Caco-2 (cell line): ENCODE measurements around the gene SLK. TPM values are rescaled to one million over a fixed set of nuclear protein-coding genes. Genes with fewer than 3 reads are reported as not detected.

Experiments used
- BruUV-seq: library from RNA; stranded (reverse); fragments of 400-500 nt; replicated peaks from 2 replicates; lab custom pipeline; 2021; lab: Mats Ljungman, UMichigan
- CTCF ChIA-PET: fragments of 300-600 bp; sonication (Branson Sonifier 250); formaldehyde crosslinking; loops from one replicate; lab custom pipeline; 2022; ENCODE audit warnings: antibody characterized with exemption; lab: Charles Lee
- POLR2A ChIA-PET: fragments of 300-600 bp; sonication (Branson Sonifier 250); formaldehyde crosslinking; loops from one replicate; lab custom pipeline; 2022; ENCODE audit warnings: antibody characterized with exemption; lab: Charles Lee
- DNase-seq, 2 experiments: peaks; one replicate each; pipeline versions ENCODE4 v3.0.0 to v3.0.0-alpha.2; 2020 to 2022
- H3K27me3 ChIP-seq: replicated peaks from 2 replicates; pipeline ENCODE4 v1.6.0; 2011; ENCODE audit warnings: low read length; ENCODE audit not compliant: control insufficient read depth, insufficient read depth
- H3K36me3 ChIP-seq: 2 replicates; pipeline ENCODE4 v1.5.1; 2011; ENCODE audit warnings: low read length; ENCODE audit not compliant: control insufficient read depth, insufficient read depth
- H3K4me1 ChIP-seq: fragments of 250-450 bp; sonication (Bioruptor Pico); 2 replicates; pipeline ENCODE4 v1.5.1; 2020; ENCODE audit warnings: mild to moderate bottlenecking
- H3K4me3 ChIP-seq: 2 replicates; pipeline ENCODE4 v1.5.1; 2011; ENCODE audit warnings: low read depth, mild to moderate bottlenecking, control low read depth, low read length
- H3K9me3 ChIP-seq: fragments of 250-450 bp; sonication (Bioruptor Pico); 2 replicates; pipeline ENCODE4 v1.5.1; 2020; ENCODE audit warnings: mild to moderate bottlenecking, moderate library complexity
- H3K27ac Mint-ChIP-seq: one replicate; pipeline ENCODE4 v1.8.0; 2022; ENCODE audit warnings: mixed read lengths; ENCODE audit not compliant: unreplicated experiment
- H3K27me3 Mint-ChIP-seq: one replicate; pipeline ENCODE4 v1.8.0; 2022; ENCODE audit warnings: mixed read lengths; ENCODE audit not compliant: insufficient read depth, unreplicated experiment
- H3K36me3 Mint-ChIP-seq: one replicate; pipeline ENCODE4 v1.8.0; 2022; ENCODE audit warnings: mild to moderate bottlenecking, mixed read lengths; ENCODE audit not compliant: insufficient read depth, unreplicated experiment
- H3K4me1 Mint-ChIP-seq: one replicate; pipeline ENCODE4 v1.8.0; 2022; ENCODE audit warnings: low read depth, mixed read lengths; ENCODE audit not compliant: unreplicated experiment
- H3K4me3 Mint-ChIP-seq: one replicate; pipeline ENCODE4 v1.8.0; 2022; ENCODE audit warnings: mild to moderate bottlenecking, moderate library complexity, mixed read lengths; ENCODE audit not compliant: unreplicated experiment
- H3K9me3 Mint-ChIP-seq: one replicate; pipeline ENCODE4 v1.8.0; 2022; ENCODE audit warnings: mixed read lengths; ENCODE audit not compliant: unreplicated experiment
- intact Hi-C: fragments of 100-400 bp; cut with micrococcal nuclease; formaldehyde crosslinking; loops from one replicate; pipeline ENCODE4 v1.10.0; 2022; ENCODE audit not compliant: unreplicated experiment
- total RNA-seq: library from RNA; stranded (reverse); gene quantifications from 2 replicates; pipeline ENCODE4 v1.2.3, GENCODE V29; 2022
- TF ChIP-seq, protein P1 (sequence below), 2 experiments: fragments of 200-600 bp in 1 of 2; IDR thresholded peaks; 1 replicate in 1 of 2; 2 replicates in 1 of 2; pipeline versions ENCODE4 v1.5.1 to v1.8.0; 2011 to 2022; ENCODE audit warnings: antibody characterized with exemption in 1 of 2, control low read depth in 1 of 2, inconsistent platforms in 1 of 2, low read depth in 1 of 2, low read length in 1 of 2, mild to moderate bottlenecking in 1 of 2, moderate library complexity in 1 of 2; ENCODE audit not compliant: insufficient read depth in 1 of 2, severe bottlenecking in 1 of 2, unreplicated experiment in 1 of 2

SLK gene
- total RNA-seq, 1 experiment from 2014 or later: 39.5 TPM

DNA sequence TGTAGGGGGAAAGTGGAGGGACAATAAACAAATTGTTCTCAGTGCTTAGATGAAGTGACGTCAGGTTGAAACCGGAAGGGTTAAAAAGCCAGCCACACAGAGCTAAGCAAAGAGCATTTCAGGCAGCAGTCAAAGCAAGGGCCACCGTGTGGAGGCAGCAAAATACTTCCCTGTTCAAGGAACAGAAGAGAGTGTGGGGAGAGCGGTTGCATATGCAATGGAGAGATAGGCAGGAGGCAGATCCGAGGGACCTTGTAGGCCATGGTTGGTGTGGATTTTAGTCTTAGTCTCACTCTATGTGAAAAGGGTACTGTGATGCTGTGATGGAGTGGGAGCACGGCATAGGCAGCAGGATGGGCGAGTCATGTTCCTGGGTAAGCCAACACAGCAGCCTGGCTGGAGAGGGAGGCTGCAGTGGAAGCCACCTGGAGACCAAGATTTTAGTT, 45.2 kb upstream of the SLK start:
- peaks cover 15% of the 10 kb centered on the region for H3K4me1 Mint-ChIP-seq
- Histone ChIP-seq H3K4me3 (no peak overlapping the region), H3K36me3 (no peaks in the 10 kb centered on the region), H3K27me3 (no peaks in the 10 kb centered on the region), H3K9me3 (no peaks in the 10 kb centered on the region), H3K4me1 (peaks cover 52% of the 10 kb centered on the region)
- H3K27me3 Mint-ChIP-seq: no peaks in the 10 kb centered on the region
- no peaks in the 10 kb centered on the region for H3K9me3 Mint-ChIP-seq
- DNase-seq: no peak
- no peak overlapping the region for H3K4me3 Mint-ChIP-seq
- peaks cover 15% of the 10 kb centered on the region for H3K36me3 Mint-ChIP-seq
- TF ChIP-seq, protein P1, sequence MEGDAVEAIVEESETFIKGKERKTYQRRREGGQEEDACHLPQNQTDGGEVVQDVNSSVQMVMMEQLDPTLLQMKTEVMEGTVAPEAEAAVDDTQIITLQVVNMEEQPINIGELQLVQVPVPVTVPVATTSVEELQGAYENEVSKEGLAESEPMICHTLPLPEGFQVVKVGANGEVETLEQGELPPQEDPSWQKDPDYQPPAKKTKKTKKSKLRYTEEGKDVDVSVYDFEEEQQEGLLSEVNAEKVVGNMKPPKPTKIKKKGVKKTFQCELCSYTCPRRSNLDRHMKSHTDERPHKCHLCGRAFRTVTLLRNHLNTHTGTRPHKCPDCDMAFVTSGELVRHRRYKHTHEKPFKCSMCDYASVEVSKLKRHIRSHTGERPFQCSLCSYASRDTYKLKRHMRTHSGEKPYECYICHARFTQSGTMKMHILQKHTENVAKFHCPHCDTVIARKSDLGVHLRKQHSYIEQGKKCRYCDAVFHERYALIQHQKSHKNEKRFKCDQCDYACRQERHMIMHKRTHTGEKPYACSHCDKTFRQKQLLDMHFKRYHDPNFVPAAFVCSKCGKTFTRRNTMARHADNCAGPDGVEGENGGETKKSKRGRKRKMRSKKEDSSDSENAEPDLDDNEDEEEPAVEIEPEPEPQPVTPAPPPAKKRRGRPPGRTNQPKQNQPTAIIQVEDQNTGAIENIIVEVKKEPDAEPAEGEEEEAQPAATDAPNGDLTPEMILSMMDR (IDR thresholded peaks at IDR 0.05; ENCODE audit: insufficient read depth in 1 of 2, low read depth in 1 of 2, low read length in 1 of 2, severe bottlenecking in 1 of 2, unreplicated experiment in 1 of 2): peak in 1 of 2 experiments; percentile 28
- POLR2A ChIA-PET: no interaction called here
- no TSS peak for BruUV-seq
- H3K27ac Mint-ChIP-seq: no peak overlapping the region
- CTCF ChIA-PET: interaction anchor here (0.5 to 1.5 kb wide), 3 partner anchors 28 to 34 kb away, joined by 3 to 6 read pairs (median 5); no protein-coding TSS in a partner anchor
- intact Hi-C loops: no loop called here

DNA sequence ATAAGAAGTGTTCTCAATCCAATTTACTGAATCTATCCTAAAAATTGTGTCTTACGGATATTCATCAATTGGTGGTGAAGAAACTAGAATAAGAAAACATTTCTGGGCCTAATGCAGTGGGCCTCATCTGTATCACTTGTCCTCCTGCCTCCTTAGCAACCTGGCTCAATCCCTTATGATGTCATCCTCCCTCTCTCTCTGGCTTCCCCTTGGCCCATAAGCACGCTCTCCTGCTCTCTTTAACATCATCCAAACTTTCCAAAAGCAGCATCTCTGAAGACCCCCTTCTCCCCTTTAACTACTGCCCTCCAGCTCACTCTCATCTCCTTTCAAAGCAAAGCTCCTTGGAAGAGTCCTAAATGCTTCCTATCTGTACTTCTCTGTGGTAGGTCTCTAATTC, 44.3 kb upstream of the SLK start:
- BruUV-seq: no TSS peak
- H3K9me3 Mint-ChIP-seq: no peaks in the 10 kb centered on the region
- intact Hi-C loops: no loop called here

DNA sequence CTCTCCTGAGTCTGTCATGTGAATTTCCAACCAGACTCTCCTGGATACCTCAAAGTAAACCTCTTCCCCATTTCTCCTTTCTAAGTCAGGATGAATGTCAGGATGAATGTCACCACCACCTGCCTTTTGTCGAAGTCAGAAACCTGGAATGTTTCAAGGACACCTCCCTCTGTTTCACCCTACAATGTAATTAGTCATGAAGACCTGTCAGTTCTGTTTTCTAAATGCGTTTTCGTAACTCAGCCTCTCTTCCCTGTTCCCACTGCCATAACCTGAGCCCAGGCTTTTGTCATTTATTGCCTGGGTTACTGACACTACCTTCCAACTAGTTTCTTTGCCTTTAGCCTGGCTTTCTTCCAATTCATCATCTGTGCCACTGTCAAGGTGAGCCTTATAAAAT, 43.4 kb upstream of the SLK start:
- Histone ChIP-seq H3K27me3 (no peaks in the 10 kb centered on the region), H3K4me1 (peaks cover 63% of the 10 kb centered on the region), H3K36me3 (no peaks in the 10 kb centered on the region), H3K9me3 (no peaks in the 10 kb centered on the region), H3K4me3 (no peak overlapping the region)
- H3K9me3 Mint-ChIP-seq: no peaks in the 10 kb centered on the region
- no peaks in the 10 kb centered on the region for H3K27me3 Mint-ChIP-seq
- DNase-seq: no peak
- ChIA-PET POLR2A (no interaction called here), CTCF (no interaction called here)
- no TSS peak for BruUV-seq
- no peak overlapping the region for H3K27ac Mint-ChIP-seq
- H3K36me3 Mint-ChIP-seq: peaks cover 2% of the 10 kb centered on the region
- no peak overlapping the region for H3K4me3 Mint-ChIP-seq
- TF ChIP-seq, protein P1 (IDR thresholded peaks at IDR 0.05; ENCODE audit: insufficient read depth in 1 of 2, low read depth in 1 of 2, low read length in 1 of 2, severe bottlenecking in 1 of 2, unreplicated experiment in 1 of 2): no peak
- intact Hi-C loops: no loop called here
- H3K4me1 Mint-ChIP-seq: peaks cover 18% of the 10 kb centered on the region

More for the DNA sequence above, 44.3 kb upstream of the SLK start:
- Histone ChIP-seq H3K9me3 (no peaks in the 10 kb centered on the region), H3K36me3 (no peaks in the 10 kb centered on the region), H3K27me3 (no peaks in the 10 kb centered on the region), H3K4me3 (no peak overlapping the region), H3K4me1 (peaks cover 56% of the 10 kb centered on the region)
- DNase-seq: no peak
- peaks cover 15% of the 10 kb centered on the region for H3K4me1 Mint-ChIP-seq
- POLR2A ChIA-PET: no interaction called here
- H3K27ac Mint-ChIP-seq: no peak overlapping the region
- peaks cover 11% of the 10 kb centered on the region for H3K36me3 Mint-ChIP-seq
- TF ChIP-seq, protein P1 (IDR thresholded peaks at IDR 0.05; ENCODE audit: insufficient read depth in 1 of 2, low read depth in 1 of 2, low read length in 1 of 2, severe bottlenecking in 1 of 2, unreplicated experiment in 1 of 2): no peak
- H3K4me3 Mint-ChIP-seq: no peak overlapping the region
- CTCF ChIA-PET: interaction anchor here (1.4 kb wide), 1 partner anchor 34 kb away, joined by 6 read pairs; no protein-coding TSS in a partner anchor
- H3K27me3 Mint-ChIP-seq: no peaks in the 10 kb centered on the region
